Inflammatory macrophage treated with lipopolysaccharide for 1 hour (primary cell): Measurements from ENCODE around the gene KNCN.

Experiments
- DNase-seq, 2 donors: peaks; one replicate each; pipeline ENCODE4 v3.0.0-alpha.2; 2020 to 2022

KNCN gene

DNA sequence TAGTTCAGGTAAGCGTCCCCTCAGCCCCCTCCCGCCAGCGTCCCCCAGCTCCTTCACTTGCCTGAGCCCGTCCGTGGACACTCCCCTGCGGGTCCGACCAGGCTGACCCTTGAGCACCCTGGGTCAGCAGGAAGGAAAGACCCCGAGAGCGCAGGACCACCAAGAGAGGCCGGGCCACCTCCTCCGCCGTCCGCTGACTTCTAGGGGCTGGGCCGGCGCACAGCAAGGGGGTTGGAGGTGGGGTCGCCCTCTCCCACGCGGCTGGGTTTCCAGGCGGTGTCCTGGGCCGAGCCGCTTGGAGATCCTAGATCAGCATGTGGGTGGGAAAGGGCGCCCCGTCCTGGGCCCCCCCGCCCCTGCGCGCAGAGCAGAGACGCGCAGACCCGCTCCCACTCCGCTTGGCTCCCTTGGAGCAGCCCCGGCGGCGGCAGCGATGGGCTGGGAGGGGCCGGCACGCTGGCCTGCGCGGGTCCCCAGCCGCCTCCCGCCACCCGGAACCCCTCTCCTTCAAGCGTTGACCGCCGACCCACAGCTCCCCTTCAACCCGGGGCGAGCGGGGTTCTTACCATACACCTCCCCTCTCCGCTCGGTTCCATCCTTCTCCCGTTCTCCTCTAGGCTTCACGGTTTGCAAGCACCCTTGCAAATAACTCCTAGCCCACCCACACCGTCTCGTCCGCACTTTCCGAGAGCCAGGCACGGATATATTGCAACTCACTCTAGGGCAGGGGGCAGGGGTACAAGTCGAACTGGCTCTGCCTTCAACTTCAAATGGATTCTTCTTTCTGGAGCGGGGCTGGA lies 7.5 kb downstream of the KNCN start:
- DNase-seq, result no peak

DNA sequence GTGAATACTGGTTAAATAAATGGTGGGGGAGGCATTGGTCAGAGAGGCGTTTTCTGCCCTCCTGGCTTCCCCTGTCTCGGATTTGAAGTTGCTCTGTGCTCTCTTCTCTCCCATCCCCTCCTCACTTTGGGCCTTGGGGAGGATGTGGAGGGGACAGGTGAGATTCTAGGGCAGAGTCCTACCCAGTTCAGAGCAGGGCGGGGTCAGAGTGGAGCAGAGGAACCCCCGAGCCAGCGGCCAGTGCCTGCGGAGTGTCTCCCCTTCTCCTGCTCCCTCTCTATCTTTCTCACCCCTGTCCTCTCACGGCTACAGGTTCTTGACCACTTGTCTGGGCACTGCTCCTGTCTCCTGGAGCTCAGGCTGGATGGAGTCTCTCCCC lies 8.1 kb downstream of the KNCN start:
- no peak for DNase-seq

DNA sequence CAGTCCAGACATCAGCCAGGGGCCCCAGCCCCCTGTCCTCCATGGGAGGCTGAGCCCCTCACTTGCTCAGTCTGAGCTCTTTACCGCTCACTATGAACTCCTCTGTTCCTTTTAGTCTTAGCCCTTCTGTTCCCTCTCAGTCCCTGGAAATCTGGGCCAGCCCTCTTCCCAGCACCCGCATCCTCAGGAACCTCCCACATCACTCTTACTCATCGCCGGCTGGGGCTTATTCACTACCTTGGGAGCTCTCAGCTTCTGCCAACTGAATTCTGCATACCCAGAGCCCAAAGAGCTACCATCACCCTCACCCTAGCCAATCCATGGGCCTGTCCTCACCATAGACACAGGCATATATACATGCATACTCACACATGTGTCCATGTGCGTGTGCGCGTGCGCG lies 11.5 kb downstream of the KNCN start:
- peak in 1 of 2 donors; percentile 34 for DNase-seq

DNA sequence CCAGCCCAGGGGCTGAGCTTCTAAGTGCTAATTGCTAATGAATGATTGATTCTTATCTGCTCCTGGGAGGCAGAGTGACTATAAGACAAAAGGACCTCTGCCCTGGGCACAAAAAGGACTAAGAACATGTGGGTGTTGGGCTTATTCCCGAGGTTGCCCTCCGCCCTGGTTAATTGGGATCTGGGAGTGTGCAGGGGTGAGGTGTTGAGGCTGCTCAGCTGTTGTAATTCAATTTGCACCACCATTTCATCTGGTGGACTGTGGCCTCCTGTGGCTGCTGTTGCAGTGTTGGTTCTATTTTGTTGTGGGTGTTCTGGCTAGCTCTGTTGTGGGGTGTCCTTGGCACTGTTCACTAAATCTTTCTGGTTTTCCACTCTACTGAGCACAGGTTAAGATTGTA lies 13.3 kb downstream of the KNCN start:
- DNase-seq, result no peak

- no peak for DNase-seq
These were observed 13.8 kb downstream of the KNCN start for GRCh38 chr1:46537651-46538050.

GRCh38 chr1:46536527-46536926 lies 14.9 kb downstream of the KNCN start:
- DNase-seq, result no peak

- DNase-seq, result peak in 1 of 2 donors; percentile 28
These were observed 16.4 kb downstream of the KNCN start for GRCh38 chr1:46535063-46535462.

DNA sequence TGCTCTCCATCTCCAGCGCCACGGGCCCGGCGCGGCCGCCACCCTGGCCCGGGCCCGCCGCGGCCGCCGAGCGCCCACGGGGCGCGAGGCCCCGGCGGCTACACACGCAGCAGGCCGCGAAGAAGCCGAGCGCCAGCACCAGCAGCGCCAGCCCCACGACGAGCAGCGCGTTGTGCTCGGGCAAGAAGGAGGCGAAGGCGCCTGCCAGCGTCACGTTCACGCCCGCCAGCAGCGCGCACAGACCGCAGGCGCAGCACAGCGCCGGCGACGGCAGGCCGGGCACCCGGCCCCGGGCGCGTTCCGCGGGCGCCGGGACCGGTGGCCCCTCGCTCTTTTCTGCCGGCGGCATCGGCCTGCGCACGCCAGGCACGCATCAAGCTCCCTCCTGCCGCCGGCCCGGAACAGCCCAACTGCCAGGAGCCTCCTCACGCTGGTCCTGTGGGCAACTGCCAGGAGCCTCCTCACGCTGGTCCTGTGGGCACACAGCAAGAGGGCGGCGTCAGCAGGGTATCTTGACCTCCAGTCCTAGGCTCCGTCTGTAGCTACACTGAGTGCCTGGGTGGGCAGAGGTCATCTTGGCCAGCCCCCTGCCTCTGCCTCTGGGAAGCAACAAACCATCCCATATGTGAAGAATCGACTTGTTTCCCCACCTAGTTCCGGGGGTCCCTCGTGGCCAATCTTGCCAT lies 18.1 kb downstream of the KNCN start:
- DNase-seq, result no peak

- peak in 1 of 2 donors; percentile 75 for DNase-seq
These were observed 18.8 kb downstream of the KNCN start for GRCh38 chr1:46532498-46533178.

DNA sequence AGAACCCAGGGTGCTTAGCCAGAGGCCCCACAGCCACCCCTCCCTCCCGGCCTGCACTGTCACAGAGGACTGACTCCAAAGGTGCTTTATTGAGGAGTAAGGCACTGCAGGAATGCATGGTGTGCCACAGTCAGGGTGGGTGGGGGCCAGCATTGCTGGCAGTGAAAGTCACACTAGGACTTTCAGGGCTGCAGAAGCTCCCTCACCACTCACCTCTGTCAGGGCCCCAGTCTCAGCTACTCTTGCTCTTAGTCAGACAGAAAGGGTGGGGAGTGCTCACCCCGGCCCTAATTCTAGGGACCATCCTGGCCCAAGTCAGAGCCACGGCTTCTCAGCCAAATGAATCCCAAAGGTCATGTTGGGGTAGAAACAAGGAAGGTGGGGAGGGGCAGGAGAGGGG lies 19.4 kb downstream of the KNCN start:
- no peak for DNase-seq

GRCh38 chr1:46530791-46531409 lies 20.5 kb downstream of the KNCN start:
- DNase-seq, result no peak

- no peak for DNase-seq
These were observed 21.1 kb downstream of the KNCN start for GRCh38 chr1:46530311-46530710.

GRCh38 chr1:46529031-46529630 lies 22.3 kb downstream of the KNCN start:
- no peak for DNase-seq

- DNase-seq, result peak; percentile 16 to 20
These were observed 23.0 kb downstream of the KNCN start for GRCh38 chr1:46528297-46528955.

DNA sequence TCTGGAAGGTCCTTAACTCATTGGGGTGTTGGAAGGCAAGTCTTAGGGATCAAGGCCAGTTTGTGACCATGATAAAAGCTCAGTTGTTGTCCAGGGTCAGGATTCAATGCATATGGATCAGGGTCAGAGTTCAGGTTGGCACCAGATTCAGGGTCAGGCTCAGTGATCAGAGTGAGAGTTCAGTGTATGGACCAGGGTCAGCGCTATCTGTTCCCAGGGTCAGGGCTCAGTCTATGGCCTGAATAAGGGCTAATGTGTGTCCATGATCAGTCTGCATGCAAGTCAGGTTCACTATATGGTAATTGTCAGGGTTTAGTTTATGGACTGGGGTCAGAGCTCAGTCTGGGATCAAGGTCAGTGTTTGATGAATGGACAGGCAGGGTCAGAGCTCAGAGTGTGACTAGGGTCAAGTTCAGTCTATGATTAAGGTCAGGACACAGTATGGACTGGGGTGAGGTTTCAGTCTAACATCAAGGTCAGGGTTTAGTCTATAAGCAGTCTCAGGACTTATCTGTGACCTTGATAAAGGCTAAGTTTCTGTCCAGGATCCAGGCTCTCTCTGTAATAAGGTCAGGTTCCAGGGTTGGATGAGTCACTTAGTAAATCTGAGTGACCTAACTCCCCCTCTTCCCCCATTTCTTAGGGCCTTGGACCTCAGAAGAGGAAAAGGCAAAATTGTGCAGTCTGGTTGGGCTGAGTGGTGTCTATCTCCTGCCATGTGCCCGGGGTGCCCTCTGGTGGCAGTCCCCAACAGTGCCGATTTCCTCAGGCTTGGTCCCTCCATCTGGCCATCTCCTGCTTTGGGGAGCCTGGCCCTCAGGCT lies 23.8 kb downstream of the KNCN start:
- DNase-seq, result peak; percentile 72 to 92

DNA sequence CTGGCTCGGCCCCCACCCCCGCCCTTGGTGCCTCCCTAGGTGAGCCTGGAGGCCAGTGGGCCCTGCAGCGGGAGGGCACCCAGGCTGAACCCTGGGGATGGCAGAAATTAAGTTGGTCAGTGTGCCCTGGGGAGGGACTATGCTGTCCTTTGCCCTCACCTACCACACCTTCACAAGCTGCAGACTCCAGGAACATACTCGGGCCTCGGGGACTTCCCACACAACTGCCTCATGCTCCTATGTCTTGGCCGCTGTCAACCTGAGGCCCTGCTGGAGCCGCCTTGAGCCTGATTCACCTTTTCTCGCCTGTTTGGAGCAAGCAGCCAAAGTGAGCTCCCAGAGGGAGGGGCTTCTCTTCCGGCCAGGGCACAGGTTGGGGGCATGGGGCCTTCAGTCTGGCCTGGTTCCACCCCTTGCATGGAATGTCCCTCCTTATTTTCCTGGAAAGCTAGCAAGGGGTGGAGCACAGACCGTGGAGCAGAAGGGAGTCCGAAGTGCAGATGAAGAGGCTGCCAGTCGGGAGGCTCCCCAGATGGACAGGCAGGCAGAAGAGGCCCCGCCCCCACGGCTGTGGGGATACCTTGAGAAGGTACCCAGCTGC lies 24.7 kb downstream of the KNCN start:
- no peak for DNase-seq

DNA sequence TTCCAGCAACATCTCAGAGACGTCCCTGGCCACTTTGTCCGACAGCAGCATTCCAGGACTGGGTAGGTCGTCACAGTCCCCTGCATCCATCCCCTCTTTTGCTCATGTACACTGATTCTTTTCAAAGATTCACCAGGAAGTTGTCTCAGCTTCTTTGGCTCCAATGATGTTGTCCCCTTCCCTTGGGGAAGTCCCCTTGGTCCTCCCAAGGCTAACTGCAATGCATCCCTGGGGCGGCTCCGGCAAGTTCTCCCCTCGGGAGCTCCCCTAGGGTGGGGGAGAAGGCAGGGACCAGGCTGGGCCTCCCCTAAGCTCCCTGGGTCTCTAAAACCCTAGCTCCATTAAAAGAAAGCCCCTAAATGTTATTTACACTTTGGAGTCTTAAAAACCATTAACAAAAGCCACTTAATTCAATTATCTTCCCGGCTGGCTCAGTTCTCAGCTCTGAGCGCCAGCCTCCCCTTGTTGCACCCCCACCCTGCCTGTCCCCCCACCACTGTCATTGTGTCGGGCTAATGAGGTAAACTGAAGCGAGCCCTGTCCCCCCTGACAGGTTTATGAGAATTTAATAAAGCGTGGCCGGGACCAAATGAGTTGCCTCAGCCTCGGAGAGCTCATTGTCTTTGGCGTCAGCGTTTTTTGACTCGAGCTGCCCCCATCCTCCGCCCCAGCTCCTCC lies 25.3 kb downstream of the KNCN start:
- no peak for DNase-seq

DNA sequence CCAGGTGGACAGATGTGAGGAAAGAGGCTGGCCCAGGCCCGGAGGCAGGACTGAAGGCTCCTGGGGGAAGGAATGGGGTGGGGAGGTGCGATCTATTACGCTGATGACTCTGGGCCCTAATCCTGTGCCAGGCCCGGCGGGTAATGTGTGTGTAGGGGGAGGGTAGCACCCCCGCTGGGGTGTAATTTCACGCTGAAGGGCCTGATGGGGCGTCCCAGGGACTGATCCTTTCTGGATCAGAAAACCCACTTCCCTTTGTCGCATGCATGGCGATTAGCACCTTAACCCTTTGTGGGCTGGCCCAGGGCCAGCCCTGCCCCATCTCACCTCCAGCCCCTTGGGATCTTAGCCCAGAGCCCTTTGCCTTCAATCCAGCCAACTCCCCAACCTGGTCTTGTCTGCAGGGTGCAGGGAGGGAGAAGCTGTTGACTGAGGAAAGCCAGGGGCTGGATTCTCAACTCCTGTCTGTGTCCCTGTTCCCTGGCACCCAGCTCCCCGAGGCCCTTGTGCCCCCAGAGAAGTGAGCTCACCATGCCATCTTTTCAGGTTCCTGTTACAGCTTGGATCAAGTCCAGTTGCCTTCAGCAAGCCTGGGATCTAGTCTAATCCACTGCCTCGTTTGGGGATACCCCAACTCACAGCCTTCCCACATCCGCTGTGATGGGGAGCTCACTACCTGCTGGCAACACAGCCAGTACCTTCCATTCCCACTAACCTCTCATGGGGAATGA lies 26.0 kb downstream of the KNCN start:
- DNase-seq, result no peak

GRCh38 chr1:46524843-46525242 lies 26.6 kb downstream of the KNCN start:
- DNase-seq, result no peak
